GM12874 (cell line): Measurements from ENCODE around the gene FBXL13.

Experiments used
- CTCF ChIP-seq: IDR thresholded peaks from 2 replicates; pipeline ENCODE4 v1.5.1; 2011; ENCODE audit warnings: low read depth, mild to moderate bottlenecking, control low read depth, low read length, moderate library complexity; ENCODE audit not compliant: insufficient read depth

The FBXL13 gene

DNA sequence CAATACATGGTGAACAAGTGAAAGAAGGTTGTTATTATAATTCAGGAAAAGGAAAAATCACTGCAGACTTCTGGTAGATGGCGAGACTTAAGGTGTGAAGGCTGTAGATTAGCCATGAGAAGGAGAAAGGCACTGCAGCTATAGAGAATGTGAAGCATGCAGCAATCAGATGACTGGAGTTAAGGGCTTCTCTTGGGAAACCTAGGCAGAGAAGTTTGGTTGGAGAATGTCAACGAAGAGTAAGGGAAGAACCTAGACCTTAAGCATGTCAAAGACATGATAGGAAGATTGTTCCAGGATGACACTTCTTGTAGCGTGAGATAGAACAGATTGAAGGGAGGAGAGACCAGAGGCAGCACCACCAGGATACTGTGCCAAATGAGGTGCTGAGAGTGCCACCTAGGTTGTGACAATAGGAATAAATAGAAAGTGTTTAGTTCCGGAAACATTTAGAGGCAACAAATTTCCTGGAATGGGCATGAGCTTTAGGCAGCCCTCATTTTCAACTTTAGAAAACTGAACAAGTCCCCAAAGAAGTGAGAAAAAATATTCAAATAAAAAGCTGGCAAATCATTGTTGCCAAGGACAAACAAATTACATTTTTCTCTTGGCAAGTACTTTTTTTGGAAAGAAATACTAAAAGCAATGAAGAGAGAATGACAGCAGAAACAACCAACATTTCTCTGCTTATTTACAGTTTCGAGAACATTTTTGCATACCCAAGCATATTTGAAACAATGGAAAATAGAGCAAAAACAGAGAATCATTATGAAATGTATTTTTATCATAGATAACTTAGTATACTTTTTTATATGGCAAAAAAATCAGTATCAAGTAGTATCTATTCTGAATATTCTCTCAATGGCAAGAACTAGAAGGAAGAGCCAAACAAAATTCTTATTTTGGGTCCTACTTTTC, 156.9 kb downstream of the FBXL13 start:
- TF ChIP-seq CTCF: no peak

DNA sequence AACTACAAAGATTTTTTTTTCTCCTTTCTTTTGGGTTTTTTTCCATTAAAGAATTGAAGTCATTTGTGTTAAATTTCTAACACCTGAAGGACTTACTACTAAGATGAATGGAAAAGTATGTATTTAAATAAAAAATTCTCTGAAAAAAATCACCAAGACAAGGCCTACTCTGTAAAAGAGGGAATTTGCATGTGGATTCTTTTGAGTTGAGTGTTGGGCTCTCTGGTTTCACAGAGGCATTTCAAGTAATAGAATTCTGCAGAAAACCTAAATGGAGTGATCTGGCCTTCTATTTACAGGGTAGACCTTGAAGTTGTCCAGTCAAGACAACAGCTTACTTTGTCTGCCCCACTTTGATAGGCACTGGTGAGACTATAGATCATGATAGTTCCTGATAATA, 157.7 kb downstream of the FBXL13 start:
- no peak for TF ChIP-seq CTCF

- no peak for TF ChIP-seq CTCF
These were observed 158.2 kb downstream of the FBXL13 start for GRCh38 chr7:102916426-102916825.

DNA sequence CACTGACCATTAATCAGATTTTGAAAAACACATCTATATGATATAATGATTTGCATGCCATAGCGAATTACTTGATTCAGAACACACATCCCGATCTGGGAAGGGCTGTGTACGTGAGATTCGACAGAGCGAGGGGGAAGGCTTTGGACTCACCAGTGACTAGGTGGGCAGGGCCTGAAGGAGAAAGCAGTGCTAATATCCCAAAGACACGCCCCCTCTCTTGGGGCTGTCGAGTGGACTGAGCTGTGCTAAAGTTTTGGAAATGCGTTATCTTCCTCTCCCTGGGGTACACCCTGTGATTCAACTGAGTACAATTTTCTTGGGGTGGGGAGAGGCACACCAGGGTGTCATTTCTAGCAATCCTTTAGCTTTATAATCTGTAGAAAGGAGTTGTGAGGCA, 160.0 kb downstream of the FBXL13 start:
- TF ChIP-seq CTCF: no peak

- TF ChIP-seq CTCF: no peak
These were observed 160.8 kb downstream of the FBXL13 start for GRCh38 chr7:102913826-102914225.

GRCh38 chr7:102912742-102913141, 161.9 kb downstream of the FBXL13 start, which contains the start of gene LRRC17:
Gene LRRC17 (plus strand): TSS chr7:102913000. CDS start chr7:102933914, 20,914 bp downstream.
- no peak for TF ChIP-seq CTCF

DNA sequence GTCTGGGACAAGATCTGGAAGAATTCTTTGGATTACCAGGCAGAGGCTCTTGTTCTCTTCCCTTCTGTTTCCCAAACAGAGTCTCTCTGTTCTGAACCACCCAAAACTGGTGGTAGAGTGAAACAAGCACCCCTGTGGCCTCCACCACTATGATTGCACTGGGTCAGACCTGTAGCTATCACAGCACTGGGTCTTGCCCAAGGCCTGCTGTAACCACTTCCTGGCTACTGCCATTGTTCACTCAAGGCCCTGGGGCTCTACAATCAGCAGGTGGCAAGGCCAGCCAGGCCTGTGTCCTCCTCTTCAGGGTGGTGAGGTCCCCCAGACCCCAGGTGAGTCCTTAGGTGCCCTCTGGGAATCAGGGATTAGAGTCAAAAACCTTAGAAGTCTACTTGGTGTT, 165.9 kb downstream of the FBXL13 start:
- TF ChIP-seq CTCF: no peak
